ENCODE measurements around the gene ZAP70.

Gene ZAP70

GRCh38 chr2:97713296-97714083 is at the start of gene ZAP70:
TSS of gene ZAP70 (plus strand) at chr2:97713576. CDS start at chr2:97724037, 10,461 bp downstream.
- TF ChIP-seq, protein P1, sequence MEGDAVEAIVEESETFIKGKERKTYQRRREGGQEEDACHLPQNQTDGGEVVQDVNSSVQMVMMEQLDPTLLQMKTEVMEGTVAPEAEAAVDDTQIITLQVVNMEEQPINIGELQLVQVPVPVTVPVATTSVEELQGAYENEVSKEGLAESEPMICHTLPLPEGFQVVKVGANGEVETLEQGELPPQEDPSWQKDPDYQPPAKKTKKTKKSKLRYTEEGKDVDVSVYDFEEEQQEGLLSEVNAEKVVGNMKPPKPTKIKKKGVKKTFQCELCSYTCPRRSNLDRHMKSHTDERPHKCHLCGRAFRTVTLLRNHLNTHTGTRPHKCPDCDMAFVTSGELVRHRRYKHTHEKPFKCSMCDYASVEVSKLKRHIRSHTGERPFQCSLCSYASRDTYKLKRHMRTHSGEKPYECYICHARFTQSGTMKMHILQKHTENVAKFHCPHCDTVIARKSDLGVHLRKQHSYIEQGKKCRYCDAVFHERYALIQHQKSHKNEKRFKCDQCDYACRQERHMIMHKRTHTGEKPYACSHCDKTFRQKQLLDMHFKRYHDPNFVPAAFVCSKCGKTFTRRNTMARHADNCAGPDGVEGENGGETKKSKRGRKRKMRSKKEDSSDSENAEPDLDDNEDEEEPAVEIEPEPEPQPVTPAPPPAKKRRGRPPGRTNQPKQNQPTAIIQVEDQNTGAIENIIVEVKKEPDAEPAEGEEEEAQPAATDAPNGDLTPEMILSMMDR (conservative IDR thresholded peaks at IDR 0.05; ENCODE audit: low read depth): no peak
- CTCF ChIA-PET: interaction anchor here (0.6 to 1.5 kb wide), 3 partner anchors 14 to 76 kb away, joined by 3 to 7 read pairs (median 4); no protein-coding TSS in a partner anchor
- no peak for DNase-seq (ENCODE audit: low spot score)
- no peak within 1 kb of the TSS for H3K27ac ChIP-seq
- POLR2A ChIA-PET (ENCODE audit: low non-redundant PET): no interaction called here

- CTCF ChIA-PET: interaction anchor here (0.6 to 1.5 kb wide), 4 partner anchors 28 to 1158 kb away, joined by 3 to 10 read pairs (median 5); no protein-coding TSS in a partner anchor
- peak overlapping the region; percentile 95 for H3K27ac ChIP-seq
- POLR2A ChIA-PET (ENCODE audit: low non-redundant PET): interaction anchor here (1.3 to 1.8 kb wide), 2 partner anchors 18 kb away, joined by 8 to 10 read pairs; partner anchors contain the start of gene COX5B
- no peak for DNase-seq (ENCODE audit: low spot score)
- TF ChIP-seq, protein P1 (conservative IDR thresholded peaks at IDR 0.05; ENCODE audit: low read depth): no peak
These were observed 49.8 kb upstream of the ZAP70 start for GRCh38 chr2:97663626-97663961.

DNA sequence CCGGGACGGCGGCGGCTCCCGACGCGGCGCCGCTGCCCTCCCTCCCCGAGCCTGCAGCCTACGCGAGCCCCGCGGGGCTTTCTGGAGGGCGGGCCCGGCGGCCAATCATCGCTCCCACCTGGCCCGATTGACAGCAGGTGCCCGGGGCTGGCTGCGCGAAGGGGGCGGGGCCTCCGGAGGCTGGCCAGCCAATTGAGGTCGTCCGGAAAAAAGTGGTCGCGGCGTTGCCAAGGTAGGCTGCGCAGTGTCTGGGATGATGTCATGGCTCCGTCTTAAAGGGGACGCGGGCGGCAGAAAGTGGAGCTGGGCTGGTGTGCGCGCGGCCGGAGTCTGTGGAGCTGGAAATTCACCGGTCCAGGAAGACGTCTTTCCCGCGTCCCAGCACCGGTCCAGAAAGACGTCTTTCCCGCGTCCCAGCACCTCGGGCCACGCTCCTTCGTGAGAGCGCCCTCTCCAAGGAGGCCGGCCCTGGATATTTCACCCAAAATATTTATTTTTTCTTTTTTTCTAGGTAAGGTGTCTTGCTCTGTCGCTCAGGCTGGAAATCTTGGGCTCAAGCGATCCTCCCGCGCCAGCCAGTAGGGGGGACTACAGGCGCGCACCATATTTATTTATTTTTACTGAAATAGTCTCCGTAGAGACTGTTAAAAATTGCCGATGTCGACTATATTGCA is 49.3 kb upstream of the ZAP70 start, which contains the start of gene ACTR1B:
TSS of gene ACTR1B (minus strand) at position 83 of the 674 bp plus-strand sequence. CDS start 154 bp downstream, outside the sequence.
- ChIA-PET POLR2A (ENCODE audit: low non-redundant PET) (interaction anchor here (1.3 kb wide), 1 partner anchor 19 kb away, joined by 10 read pairs; the partner anchor contains the start of gene COX5B), CTCF (interaction anchor here (0.6 to 1.5 kb wide), 4 partner anchors 27 to 1158 kb away, joined by 3 to 10 read pairs (median 5); no protein-coding TSS in a partner anchor)
- H3K27ac ChIP-seq: peak within 1 kb of the TSS; percentile 95
- TF ChIP-seq, protein P1 (conservative IDR thresholded peaks at IDR 0.05; ENCODE audit: low read depth): peak; percentile 72
- peak; percentile 97 for DNase-seq (ENCODE audit: low spot score)

DNA sequence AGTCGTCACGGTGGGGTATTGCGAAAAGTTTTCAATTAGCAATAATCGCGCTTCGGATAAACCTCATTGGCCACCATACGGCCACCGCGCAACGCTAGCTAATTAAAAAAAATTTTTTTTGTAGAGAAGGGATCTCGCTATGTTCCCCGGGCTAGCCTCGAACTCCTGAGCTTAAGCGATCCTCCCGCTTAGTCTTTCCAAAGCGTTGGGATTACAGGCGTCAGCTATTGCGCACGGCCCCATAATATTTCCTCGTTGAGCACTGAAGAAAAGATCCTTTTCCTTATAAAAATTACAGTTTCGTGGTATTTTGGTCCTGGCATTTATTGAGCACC is 48.8 kb upstream of the ZAP70 start:
- peak overlapping the region; percentile 95 for H3K27ac ChIP-seq
- DNase-seq (ENCODE audit: low spot score): no peak
- ChIA-PET CTCF (interaction anchor here (0.6 to 1.5 kb wide), 4 partner anchors 18 to 793 kb away, joined by 3 to 11 read pairs (median 8); no protein-coding TSS in a partner anchor), POLR2A (ENCODE audit: low non-redundant PET) (interaction anchor here (0.5 to 1.3 kb wide), 2 partner anchors 11 to 19 kb away, joined by 4 to 10 read pairs; partner anchors contain the start of gene COX5B)
- TF ChIP-seq, protein P1 (conservative IDR thresholded peaks at IDR 0.05; ENCODE audit: low read depth): peak; percentile 34; the same call in 1 of the 2 replicates

DNA sequence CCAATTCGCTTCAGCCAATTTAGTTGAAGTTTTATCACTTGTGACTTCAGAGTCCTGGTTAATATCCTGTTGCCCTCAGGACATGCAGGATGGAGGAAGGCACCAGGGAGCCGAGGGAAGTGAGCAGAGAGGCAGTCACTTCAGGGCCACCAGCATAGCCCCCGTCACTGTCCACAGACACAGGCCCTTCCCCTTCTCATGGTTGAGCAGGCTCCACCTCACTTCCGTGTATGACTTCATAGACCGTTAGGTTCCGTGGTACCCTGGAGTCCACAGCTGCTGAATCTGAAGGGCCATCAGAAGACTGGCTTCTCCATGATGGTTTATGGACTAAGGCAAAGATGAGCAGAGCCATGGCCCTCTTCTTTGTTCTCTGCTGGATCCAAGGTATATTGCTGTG is 43.9 kb upstream of the ZAP70 start, which contains the start of gene C2orf92:
TSS of gene C2orf92 (plus strand) at position 266 of the 400 bp plus-strand sequence. CDS start at position 342, 76 bp downstream.
- ChIA-PET POLR2A (ENCODE audit: low non-redundant PET) (interaction anchor here (0.6 kb wide), 1 partner anchor 22 kb away, joined by 3 read pairs; no protein-coding TSS in a partner anchor), CTCF (interaction anchor here (0.8 kb wide), 1 partner anchor 31 kb away, joined by 3 read pairs; no protein-coding TSS in a partner anchor)
- DNase-seq (ENCODE audit: low spot score): no peak
- no peak within 1 kb of the TSS for H3K27ac ChIP-seq
- TF ChIP-seq, protein P1 (conservative IDR thresholded peaks at IDR 0.05; ENCODE audit: low read depth): no peak

- POLR2A ChIA-PET (ENCODE audit: low non-redundant PET): no interaction called here
These were observed 42.9 kb upstream of the ZAP70 start for GRCh38 chr2:97670471-97670870.

More at GRCh38 chr2:97670471-97670870, 42.9 kb upstream of the ZAP70 start:
- TF ChIP-seq, protein P1 (conservative IDR thresholded peaks at IDR 0.05; ENCODE audit: low read depth): no peak
- CTCF ChIA-PET: interaction anchor here (0.8 kb wide), 1 partner anchor 30 kb away, joined by 3 read pairs; no protein-coding TSS in a partner anchor
- no peak for DNase-seq (ENCODE audit: low spot score)
- no peak overlapping the region for H3K27ac ChIP-seq

Measured in RWPE1 (cell line).